OCI-LY3 (cell line): ENCODE data around the gene AK1.
"Not testable (repeated sequence)": the region's sequence is repeated elsewhere in the genome, so short reads cannot be mapped to it uniquely, and the experiment has no call there.

Experiments
- H2AFZ ChIP-seq: fragments of 200-600, 300-600 bp; shearing (Covaris generic); 2 replicates; pipeline ENCODE4 v1.6.0; 2014; ENCODE audit warnings: antibody characterized with exemption, low read depth, low read length
- H3K27ac ChIP-seq: fragments of 200-600, 300-600 bp; sonication (generic); 2 replicates; pipeline ENCODE4 v1.5.1; 2014; ENCODE audit warnings: mild to moderate bottlenecking, low read length, moderate library complexity, mixed read lengths
- H3K27me3 ChIP-seq: fragments of 200-600, 300-600 bp; sonication (generic); 2 replicates; pipeline ENCODE4 v1.6.1; 2014; ENCODE audit warnings: low read depth, low read length, mixed read lengths
- H3K36me3 ChIP-seq: fragments of 200-600, 300-600 bp; sonication (generic); replicated peaks from 2 replicates; pipeline ENCODE3; 2014; ENCODE audit warnings: low read depth, low read length, mixed read lengths
- H3K4me1 ChIP-seq: fragments of 300-600, 200-600 bp; sonication (generic); 2 replicates; pipeline ENCODE4 v1.6.1; 2014; ENCODE audit warnings: low read length, mixed read lengths
- H3K4me2 ChIP-seq: fragments of 200-600, 300-600 bp; sonication (generic); 2 replicates; pipeline ENCODE4 v1.6.1; 2014; ENCODE audit warnings: low read length, mixed read lengths
- H3K4me3 ChIP-seq: fragments of 300-600, 200-600 bp; sonication (generic); 2 replicates; pipeline ENCODE4 v1.5.1; 2014; ENCODE audit warnings: antibody characterized with exemption, mild to moderate bottlenecking, low read length, moderate library complexity
- H3K79me2 ChIP-seq: fragments of 300-600, 200-600 bp; shearing (Covaris generic); 2 replicates; pipeline ENCODE4 v1.6.1; 2014; ENCODE audit warnings: mild to moderate bottlenecking, low read length, mixed read lengths
- H3K9ac ChIP-seq: fragments of 300-600, 200-600 bp; shearing (Covaris generic); 2 replicates; pipeline ENCODE4 v1.6.0; 2014; ENCODE audit warnings: mild to moderate bottlenecking, low read length, moderate library complexity
- H3K9me3 ChIP-seq: fragments of 200-600, 300-600 bp; shearing (Covaris generic); 2 replicates; pipeline ENCODE4 v1.6.1; 2014; ENCODE audit warnings: low read length, mixed read lengths; ENCODE audit not compliant: insufficient read depth
- H4K20me1 ChIP-seq: fragments of 200-600, 300-600 bp; sonication (generic); 2 replicates; pipeline ENCODE4 v1.6.1; 2016; ENCODE audit warnings: low read length, mixed read lengths; ENCODE audit not compliant: insufficient read depth
- EZH2phosphoT487 ChIP-seq: fragments of 200-600 bp; shearing (Covaris generic); IDR thresholded peaks from 2 replicates; pipeline ENCODE4 v1.6.1; 2018; ENCODE audit warnings: antibody characterized with exemption, mixed run types, low read depth
- TF ChIP-seq, protein P1 (sequence below): fragments of 200-600, 300-600 bp; sonication (generic); IDR thresholded peaks from 2 replicates; pipeline ENCODE4 v1.5.1; 2014; ENCODE audit warnings: antibody characterized with exemption, low read length, low read depth

AK1 gene

DNA sequence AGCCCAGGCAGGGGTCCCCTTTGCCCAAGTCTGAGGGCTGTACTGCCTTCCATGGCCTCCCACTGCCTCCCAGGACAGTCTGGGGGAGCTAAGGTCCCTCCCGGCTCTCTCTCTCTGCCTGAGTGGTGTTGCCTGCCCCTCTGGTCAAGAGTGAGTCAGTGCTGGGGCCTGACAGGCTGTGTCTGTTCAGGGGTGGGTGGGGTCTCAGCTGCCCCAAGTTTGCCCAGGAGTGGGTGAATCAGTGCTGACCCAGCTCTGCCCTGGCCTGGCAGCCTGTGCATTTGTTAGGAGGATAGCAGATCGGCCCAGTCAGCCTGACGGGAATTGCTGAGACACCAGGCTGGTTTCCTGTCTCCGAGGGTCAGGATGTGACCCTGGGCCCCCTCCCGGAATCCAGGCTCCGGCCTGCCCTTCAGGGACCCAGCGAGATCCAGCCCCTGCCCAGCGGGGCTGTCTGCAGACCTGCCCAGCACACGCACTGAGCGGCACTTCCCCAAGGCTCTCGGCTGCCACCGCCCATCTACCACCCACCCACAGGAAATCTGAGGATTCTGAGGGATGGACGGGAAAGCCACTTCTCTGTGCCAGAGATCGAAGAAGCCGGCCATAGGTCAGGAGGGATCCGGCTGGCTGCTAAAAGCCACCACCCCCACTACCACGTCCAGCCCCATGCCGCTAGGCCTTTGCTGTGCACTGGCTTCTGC, 38.9 kb downstream of the AK1 start:
- Histone ChIP-seq H2AFZ (no peak overlapping the region), H3K9me3 (no peaks in the 10 kb centered on the region), H3K9ac (no peak overlapping the region), H3K4me1 (no peaks in the 10 kb centered on the region), H3K27me3 (no peaks in the 10 kb centered on the region), H3K36me3 (no peaks in the 10 kb centered on the region), H3K4me3 (no peak overlapping the region), H4K20me1 (no peaks in the 10 kb centered on the region), H3K4me2 (no peak overlapping the region), H3K27ac (no peak overlapping the region), H3K79me2 (no peaks in the 10 kb centered on the region)
- TF ChIP-seq, protein P1, sequence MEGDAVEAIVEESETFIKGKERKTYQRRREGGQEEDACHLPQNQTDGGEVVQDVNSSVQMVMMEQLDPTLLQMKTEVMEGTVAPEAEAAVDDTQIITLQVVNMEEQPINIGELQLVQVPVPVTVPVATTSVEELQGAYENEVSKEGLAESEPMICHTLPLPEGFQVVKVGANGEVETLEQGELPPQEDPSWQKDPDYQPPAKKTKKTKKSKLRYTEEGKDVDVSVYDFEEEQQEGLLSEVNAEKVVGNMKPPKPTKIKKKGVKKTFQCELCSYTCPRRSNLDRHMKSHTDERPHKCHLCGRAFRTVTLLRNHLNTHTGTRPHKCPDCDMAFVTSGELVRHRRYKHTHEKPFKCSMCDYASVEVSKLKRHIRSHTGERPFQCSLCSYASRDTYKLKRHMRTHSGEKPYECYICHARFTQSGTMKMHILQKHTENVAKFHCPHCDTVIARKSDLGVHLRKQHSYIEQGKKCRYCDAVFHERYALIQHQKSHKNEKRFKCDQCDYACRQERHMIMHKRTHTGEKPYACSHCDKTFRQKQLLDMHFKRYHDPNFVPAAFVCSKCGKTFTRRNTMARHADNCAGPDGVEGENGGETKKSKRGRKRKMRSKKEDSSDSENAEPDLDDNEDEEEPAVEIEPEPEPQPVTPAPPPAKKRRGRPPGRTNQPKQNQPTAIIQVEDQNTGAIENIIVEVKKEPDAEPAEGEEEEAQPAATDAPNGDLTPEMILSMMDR = no peak
- TF ChIP-seq EZH2phosphoT487 = no peak

DNA sequence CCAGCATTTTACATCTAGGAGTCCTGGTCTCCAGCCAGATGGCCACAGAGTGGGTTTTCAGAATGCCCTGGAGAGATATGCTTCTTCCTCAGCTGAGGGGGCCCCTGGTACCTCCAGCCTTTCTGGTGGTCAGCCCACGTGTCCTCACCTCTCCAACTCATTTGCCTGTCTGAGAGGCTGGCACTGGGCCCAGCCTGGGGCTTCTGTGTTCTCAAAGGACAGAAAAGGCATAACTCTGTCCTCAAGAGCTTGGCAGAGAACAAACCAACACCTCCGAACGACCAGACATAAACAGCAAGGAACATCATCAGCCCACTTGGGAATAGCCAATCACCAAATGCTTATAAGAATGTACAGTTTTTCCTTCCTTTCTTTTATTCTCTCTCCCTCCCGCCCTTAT, 40.1 kb downstream of the AK1 start:
- Histone ChIP-seq H3K9me3 (no peaks in the 10 kb centered on the region), H3K4me3 (no peak overlapping the region), H3K27ac (no peak overlapping the region), H4K20me1 (no peaks in the 10 kb centered on the region), H2AFZ (no peak overlapping the region), H3K9ac (no peak overlapping the region), H3K4me2 (no peak overlapping the region), H3K79me2 (no peaks in the 10 kb centered on the region), H3K36me3 (no peaks in the 10 kb centered on the region), H3K4me1 (no peaks in the 10 kb centered on the region), H3K27me3 (no peaks in the 10 kb centered on the region)
- TF ChIP-seq, protein P1 = no peak
- no peak for TF ChIP-seq EZH2phosphoT487

DNA sequence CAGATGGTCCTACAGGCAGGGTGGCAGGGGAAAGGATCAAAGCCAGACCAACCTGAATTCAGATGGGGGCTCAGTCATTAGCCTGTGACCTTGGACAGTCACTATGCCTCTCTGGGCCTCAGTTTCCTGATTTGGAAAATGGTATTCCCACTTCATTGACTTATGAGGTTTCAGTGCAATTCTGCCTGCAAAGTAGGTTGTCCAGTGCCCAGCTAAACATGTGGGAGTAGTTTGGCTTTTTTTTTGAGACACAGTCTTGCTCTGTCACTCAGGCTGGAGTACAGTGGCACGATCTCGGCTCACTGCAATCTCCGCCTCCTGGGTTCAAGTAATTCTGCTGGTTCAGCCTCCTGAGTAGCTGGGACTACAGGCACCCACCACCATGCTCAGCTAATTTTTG, 40.9 kb downstream of the AK1 start:
- not testable (repeated sequence) for H3K9ac ChIP-seq, H3K4me3 ChIP-seq, H3K4me1 ChIP-seq, H4K20me1 ChIP-seq, H3K27ac ChIP-seq, H3K27me3 ChIP-seq, H3K36me3 ChIP-seq, H3K9me3 ChIP-seq, H3K79me2 ChIP-seq, H3K4me2 ChIP-seq, H2AFZ ChIP-seq

DNA sequence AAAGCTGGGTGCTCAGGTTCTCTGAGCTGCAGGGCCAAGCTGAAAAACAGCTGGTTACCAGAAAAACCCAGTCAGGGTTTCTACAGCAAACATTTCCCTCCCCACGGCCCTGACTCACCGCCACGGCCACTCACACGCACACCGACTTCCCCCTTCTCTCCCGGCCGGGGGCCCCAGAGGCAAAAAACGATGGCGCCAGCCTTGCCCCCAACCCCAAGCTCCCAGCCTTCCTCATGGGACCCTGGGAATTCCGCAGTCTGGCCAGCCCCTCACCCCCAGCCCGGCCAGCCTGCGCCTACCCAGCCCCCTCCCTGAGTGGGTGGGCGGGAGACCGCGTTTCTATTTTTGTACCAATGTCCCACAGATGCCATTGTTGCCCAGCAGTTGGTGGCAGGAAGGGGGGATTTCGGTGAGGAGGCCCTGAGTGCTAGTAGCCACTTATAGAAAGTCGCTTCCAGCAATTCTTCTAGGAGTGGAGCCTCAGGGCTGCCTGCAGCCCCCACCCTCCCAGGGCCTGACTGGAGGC, 41.4 kb downstream of the AK1 start:
- H3K27ac ChIP-seq = no peak overlapping the region
- H3K4me2 ChIP-seq = no peak overlapping the region
- H3K4me3 ChIP-seq = no peak overlapping the region

More for the DNA sequence above, 41.4 kb downstream of the AK1 start:
- TF ChIP-seq, protein P1 = no peak
- TF ChIP-seq EZH2phosphoT487 = no peak
- Histone ChIP-seq H3K4me1 (no peaks in the 10 kb centered on the region), H3K9ac (no peak overlapping the region), H3K27me3 (no peaks in the 10 kb centered on the region), H2AFZ (no peak overlapping the region), H3K79me2 (no peaks in the 10 kb centered on the region), H3K36me3 (no peaks in the 10 kb centered on the region), H3K9me3 (no peaks in the 10 kb centered on the region), H4K20me1 (no peaks in the 10 kb centered on the region)
